Measurements from ENCODE around the gene CRABP2. TPM values are rescaled to one million over a fixed set of nuclear protein-coding genes. Genes with fewer than 3 reads are reported as not detected.
A peak's percentile ranks its signal among the peaks of the same experiment; 100 is the strongest.

The CRABP2 gene
- total and polyA plus RNA-seq, 10 of the 15 experiments (the other 5 are each of a cell fraction or from before 2014, with no cell fraction given) = 0.21 to 1.3 (median 0.41) TPM

DNA sequence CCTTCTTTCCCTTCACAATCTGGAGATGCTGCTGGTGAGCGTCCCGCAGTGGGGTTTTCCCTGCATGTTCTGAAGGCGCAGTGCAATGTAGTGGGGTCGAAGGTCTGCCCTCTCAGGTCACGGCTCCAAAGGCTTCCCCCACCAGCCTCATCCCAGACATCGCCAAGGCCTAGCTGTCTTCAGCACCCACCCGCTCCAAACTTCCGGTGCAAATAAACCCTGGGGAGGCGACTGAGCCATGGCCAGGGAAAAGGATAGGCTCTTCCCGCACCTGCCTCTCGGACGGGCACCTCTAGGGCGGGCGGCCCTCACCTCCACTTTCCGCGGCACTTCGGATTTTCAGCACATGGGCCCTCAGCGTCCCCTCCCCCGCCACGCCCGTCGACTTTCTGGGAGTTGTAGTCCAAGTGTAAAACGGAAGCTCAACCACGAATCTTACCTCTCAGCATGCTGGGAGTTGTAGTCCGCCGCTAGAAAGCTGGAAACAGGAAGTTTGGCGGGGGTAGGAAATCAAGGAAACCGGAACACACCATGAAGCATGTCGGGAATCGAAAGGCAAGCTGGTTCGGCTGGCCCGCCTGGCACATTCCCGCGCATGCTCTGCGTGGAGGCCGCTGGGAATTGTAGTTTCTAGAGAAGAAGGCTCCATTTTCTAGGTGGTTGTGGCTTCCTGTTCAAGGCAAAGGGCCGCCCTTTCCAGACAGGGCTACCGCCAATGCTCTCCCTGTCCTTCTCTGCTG lies 35.5 kb upstream of the CRABP2 start, which contains the start of gene MRPL24 (continued):
- TF ChIP-seq, protein P1, sequence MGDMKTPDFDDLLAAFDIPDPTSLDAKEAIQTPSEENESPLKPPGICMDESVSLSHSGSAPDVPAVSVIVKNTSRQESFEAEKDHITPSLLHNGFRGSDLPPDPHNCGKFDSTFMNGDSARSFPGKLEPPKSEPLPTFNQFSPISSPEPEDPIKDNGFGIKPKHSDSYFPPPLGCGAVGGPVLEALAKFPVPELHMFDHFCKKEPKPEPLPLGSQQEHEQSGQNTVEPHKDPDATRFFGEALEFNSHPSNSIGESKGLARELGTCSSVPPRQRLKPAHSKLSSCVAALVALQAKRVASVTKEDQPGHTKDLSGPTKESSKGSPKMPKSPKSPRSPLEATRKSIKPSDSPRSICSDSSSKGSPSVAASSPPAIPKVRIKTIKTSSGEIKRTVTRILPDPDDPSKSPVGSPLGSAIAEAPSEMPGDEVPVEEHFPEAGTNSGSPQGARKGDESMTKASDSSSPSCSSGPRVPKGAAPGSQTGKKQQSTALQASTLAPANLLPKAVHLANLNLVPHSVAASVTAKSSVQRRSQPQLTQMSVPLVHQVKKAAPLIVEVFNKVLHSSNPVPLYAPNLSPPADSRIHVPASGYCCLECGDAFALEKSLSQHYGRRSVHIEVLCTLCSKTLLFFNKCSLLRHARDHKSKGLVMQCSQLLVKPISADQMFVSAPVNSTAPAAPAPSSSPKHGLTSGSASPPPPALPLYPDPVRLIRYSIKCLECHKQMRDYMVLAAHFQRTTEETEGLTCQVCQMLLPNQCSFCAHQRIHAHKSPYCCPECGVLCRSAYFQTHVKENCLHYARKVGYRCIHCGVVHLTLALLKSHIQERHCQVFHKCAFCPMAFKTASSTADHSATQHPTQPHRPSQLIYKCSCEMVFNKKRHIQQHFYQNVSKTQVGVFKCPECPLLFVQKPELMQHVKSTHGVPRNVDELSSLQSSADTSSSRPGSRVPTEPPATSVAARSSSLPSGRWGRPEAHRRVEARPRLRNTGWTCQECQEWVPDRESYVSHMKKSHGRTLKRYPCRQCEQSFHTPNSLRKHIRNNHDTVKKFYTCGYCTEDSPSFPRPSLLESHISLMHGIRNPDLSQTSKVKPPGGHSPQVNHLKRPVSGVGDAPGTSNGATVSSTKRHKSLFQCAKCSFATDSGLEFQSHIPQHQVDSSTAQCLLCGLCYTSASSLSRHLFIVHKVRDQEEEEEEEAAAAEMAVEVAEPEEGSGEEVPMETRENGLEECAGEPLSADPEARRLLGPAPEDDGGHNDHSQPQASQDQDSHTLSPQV (IDR thresholded peaks at IDR 0.05) = no peak
- TF ChIP-seq, protein P2, sequence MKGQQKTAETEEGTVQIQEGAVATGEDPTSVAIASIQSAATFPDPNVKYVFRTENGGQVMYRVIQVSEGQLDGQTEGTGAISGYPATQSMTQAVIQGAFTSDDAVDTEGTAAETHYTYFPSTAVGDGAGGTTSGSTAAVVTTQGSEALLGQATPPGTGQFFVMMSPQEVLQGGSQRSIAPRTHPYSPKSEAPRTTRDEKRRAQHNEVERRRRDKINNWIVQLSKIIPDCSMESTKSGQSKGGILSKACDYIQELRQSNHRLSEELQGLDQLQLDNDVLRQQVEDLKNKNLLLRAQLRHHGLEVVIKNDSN (IDR thresholded peaks at IDR 0.05; ENCODE audit: borderline replicate concordance, extremely low read length, insufficient read depth, low read depth, low read length) = no peak
- TF ChIP-seq, protein P3, sequence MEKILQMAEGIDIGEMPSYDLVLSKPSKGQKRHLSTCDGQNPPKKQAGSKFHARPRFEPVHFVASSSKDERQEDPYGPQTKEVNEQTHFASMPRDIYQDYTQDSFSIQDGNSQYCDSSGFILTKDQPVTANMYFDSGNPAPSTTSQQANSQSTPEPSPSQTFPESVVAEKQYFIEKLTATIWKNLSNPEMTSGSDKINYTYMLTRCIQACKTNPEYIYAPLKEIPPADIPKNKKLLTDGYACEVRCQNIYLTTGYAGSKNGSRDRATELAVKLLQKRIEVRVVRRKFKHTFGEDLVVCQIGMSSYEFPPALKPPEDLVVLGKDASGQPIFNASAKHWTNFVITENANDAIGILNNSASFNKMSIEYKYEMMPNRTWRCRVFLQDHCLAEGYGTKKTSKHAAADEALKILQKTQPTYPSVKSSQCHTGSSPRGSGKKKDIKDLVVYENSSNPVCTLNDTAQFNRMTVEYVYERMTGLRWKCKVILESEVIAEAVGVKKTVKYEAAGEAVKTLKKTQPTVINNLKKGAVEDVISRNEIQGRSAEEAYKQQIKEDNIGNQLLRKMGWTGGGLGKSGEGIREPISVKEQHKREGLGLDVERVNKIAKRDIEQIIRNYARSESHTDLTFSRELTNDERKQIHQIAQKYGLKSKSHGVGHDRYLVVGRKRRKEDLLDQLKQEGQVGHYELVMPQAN (conservative IDR thresholded peaks at IDR 0.05) = peak; percentile 89
- TF ChIP-seq TCF7 (IDR thresholded peaks at IDR 0.05; ENCODE audit: borderline replicate concordance) (peak; percentile 19; the same call in 1 of the 2 replicates), SRF (IDR thresholded peaks at IDR 0.05; ENCODE audit: low read depth in 2 of 2, low read length in 2 of 2) (peak in 1 of 2 experiments; percentile 66; a peak in 1 of 4 replicates), POU2F2 (IDR thresholded peaks at IDR 0.05; ENCODE audit: borderline replicate concordance, low read depth, low read length) (no peak; the same call in 2 of the 3 replicates), CEBPB (IDR thresholded peaks at IDR 0.05; ENCODE audit: borderline replicate concordance in 1 of 2, low read depth in 2 of 2, low read length in 2 of 2) (no peak)
- TF ChIP-seq, protein P4, sequence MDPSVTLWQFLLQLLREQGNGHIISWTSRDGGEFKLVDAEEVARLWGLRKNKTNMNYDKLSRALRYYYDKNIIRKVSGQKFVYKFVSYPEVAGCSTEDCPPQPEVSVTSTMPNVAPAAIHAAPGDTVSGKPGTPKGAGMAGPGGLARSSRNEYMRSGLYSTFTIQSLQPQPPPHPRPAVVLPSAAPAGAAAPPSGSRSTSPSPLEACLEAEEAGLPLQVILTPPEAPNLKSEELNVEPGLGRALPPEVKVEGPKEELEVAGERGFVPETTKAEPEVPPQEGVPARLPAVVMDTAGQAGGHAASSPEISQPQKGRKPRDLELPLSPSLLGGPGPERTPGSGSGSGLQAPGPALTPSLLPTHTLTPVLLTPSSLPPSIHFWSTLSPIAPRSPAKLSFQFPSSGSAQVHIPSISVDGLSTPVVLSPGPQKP (IDR thresholded peaks at IDR 0.05; ENCODE audit: low read depth, low read length) = peak; percentile 97
- TF ChIP-seq, protein P5, sequence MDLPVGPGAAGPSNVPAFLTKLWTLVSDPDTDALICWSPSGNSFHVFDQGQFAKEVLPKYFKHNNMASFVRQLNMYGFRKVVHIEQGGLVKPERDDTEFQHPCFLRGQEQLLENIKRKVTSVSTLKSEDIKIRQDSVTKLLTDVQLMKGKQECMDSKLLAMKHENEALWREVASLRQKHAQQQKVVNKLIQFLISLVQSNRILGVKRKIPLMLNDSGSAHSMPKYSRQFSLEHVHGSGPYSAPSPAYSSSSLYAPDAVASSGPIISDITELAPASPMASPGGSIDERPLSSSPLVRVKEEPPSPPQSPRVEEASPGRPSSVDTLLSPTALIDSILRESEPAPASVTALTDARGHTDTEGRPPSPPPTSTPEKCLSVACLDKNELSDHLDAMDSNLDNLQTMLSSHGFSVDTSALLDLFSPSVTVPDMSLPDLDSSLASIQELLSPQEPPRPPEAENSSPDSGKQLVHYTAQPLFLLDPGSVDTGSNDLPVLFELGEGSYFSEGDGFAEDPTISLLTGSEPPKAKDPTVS (IDR thresholded peaks at IDR 0.05; ENCODE audit: low read depth, low read length) = no peak; the same call in none of the 2 replicates
- TF ChIP-seq, protein P6, sequence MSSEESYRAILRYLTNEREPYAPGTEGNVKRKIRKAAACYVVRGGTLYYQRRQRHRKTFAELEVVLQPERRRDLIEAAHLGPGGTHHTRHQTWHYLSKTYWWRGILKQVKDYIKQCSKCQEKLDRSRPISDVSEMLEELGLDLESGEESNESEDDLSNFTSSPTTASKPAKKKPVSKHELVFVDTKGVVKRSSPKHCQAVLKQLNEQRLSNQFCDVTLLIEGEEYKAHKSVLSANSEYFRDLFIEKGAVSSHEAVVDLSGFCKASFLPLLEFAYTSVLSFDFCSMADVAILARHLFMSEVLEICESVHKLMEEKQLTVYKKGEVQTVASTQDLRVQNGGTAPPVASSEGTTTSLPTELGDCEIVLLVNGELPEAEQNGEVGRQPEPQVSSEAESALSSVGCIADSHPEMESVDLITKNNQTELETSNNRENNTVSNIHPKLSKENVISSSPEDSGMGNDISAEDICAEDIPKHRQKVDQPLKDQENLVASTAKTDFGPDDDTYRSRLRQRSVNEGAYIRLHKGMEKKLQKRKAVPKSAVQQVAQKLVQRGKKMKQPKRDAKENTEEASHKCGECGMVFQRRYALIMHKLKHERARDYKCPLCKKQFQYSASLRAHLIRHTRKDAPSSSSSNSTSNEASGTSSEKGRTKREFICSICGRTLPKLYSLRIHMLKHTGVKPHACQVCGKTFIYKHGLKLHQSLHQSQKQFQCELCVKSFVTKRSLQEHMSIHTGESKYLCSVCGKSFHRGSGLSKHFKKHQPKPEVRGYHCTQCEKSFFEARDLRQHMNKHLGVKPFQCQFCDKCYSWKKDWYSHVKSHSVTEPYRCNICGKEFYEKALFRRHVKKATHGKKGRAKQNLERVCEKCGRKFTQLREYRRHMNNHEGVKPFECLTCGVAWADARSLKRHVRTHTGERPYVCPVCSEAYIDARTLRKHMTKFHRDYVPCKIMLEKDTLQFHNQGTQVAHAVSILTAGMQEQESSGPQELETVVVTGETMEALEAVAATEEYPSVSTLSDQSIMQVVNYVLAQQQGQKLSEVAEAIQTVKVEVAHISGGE (CRISPR knock-in tag; IDR thresholded peaks at IDR 0.05) = peak; percentile 77
- TF ChIP-seq, protein P7, sequence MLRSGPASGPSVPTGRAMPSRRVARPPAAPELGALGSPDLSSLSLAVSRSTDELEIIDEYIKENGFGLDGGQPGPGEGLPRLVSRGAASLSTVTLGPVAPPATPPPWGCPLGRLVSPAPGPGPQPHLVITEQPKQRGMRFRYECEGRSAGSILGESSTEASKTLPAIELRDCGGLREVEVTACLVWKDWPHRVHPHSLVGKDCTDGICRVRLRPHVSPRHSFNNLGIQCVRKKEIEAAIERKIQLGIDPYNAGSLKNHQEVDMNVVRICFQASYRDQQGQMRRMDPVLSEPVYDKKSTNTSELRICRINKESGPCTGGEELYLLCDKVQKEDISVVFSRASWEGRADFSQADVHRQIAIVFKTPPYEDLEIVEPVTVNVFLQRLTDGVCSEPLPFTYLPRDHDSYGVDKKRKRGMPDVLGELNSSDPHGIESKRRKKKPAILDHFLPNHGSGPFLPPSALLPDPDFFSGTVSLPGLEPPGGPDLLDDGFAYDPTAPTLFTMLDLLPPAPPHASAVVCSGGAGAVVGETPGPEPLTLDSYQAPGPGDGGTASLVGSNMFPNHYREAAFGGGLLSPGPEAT (IDR thresholded peaks at IDR 0.05; ENCODE audit: low read depth) = peak; percentile 84

Data from GM12878 (cell line).